ENCODE data around the gene DFFB.

Gene DFFB

DNA sequence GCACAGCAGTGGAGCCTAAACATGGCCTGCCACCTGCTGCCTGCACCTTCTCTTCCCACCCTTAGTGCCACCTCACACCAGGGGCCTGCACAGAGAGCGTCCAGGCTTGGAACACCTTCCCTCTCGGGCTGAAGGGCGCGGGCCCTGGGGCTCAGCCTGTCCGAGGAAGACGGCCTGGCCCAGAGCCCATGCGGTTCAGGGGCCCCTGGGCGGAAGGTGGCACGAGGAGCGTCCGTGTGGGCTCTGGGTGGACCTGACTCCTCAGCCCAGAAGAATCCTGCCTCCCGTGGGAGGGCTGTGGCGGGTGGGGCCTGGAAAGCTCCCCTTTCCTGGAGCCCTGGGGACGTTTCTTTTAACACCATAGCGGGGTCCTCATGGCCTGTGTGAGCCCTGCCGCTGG, 19.4 kb downstream of the DFFB start:
- DNase-seq = no peak

GRCh38 chr1:3879099-3879498, 21.8 kb downstream of the DFFB start:
- DNase-seq = no peak

DNA sequence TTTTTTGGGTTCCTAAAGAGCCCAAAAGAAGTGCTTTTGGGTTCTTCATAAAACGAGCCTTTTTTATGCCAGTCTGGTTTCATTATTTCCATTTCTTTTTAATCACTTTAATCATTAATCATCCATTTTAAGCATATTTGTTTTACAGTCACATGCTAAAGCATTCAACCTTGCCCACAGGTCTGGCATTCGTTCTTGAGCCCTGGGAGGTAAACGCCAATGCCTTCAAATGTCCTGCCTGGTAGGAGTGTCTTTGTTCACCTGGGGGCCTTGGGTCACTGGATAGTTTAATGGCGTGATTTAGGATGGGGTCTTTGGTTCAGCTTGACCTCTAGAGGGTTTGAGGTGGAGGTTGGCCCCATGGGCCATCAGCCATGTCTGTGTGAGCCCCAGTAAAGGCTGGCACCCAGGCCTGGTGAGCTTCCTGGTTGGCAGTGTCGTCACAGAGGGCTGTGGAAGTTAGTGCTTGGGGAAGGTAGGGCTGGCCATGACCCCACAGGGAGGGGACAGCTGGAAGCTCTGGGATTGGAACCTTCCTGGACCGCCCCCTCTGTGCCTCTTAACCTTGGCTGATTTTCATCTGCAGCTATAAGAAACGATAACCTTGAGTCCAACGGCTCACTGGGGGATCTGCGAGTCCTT, 22.6 kb downstream of the DFFB start:
- DNase-seq = no peak

- DNase-seq = no peak
Measured at GRCh38 chr1:3880429-3881192, 23.3 kb downstream of the DFFB start.

DNA sequence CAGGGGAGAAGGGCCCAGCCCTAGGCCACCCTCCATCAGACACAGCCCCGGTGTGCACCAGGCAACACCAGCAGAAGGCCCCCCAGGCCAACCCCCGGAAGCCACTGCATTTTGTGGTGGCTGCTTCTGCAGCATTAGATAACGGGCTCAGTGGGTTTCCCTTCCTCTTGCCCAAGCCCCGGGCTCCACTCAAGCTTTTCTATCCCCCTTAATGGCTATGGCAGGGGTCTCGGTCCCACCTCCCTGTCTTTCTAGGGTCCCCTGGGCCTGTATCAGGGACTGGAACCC, 23.9 kb downstream of the DFFB start:
- DNase-seq = no peak

- no peak for DNase-seq
Measured at GRCh38 chr1:3883194-3883925, 26.1 kb downstream of the DFFB start.

- DNase-seq = no peak
Measured at GRCh38 chr1:3884966-3885365, 27.7 kb downstream of the DFFB start.

- no peak for DNase-seq
Measured at GRCh38 chr1:3885611-3886010, 28.3 kb downstream of the DFFB start.

GRCh38 chr1:3886106-3886670, 28.9 kb downstream of the DFFB start:
- DNase-seq = no peak

- DNase-seq = no peak
Measured at GRCh38 chr1:3886691-3887090, 29.4 kb downstream of the DFFB start.

- DNase-seq = no peak
Measured at GRCh38 chr1:3888301-3888700, 31.0 kb downstream of the DFFB start.

DNA sequence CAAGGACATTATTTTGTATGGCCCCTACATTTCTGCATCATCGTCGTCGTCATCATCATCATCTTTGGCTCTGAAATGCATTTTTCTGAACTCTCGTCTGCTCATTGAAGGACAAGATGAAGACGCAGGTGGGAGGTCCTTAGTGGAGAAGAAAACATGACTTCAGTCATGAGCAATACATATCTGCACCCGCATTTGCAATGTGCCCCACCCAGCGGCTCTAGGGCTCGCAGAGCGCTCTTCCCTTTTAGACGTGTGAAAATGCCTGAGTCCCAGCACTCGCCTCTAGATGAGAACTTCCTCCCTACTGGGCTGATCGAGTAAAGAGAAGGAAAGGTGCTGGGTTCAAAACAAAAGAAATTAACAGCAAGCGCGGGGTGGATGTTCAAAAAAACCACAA, 32.7 kb downstream of the DFFB start:
- DNase-seq = no peak

DNA sequence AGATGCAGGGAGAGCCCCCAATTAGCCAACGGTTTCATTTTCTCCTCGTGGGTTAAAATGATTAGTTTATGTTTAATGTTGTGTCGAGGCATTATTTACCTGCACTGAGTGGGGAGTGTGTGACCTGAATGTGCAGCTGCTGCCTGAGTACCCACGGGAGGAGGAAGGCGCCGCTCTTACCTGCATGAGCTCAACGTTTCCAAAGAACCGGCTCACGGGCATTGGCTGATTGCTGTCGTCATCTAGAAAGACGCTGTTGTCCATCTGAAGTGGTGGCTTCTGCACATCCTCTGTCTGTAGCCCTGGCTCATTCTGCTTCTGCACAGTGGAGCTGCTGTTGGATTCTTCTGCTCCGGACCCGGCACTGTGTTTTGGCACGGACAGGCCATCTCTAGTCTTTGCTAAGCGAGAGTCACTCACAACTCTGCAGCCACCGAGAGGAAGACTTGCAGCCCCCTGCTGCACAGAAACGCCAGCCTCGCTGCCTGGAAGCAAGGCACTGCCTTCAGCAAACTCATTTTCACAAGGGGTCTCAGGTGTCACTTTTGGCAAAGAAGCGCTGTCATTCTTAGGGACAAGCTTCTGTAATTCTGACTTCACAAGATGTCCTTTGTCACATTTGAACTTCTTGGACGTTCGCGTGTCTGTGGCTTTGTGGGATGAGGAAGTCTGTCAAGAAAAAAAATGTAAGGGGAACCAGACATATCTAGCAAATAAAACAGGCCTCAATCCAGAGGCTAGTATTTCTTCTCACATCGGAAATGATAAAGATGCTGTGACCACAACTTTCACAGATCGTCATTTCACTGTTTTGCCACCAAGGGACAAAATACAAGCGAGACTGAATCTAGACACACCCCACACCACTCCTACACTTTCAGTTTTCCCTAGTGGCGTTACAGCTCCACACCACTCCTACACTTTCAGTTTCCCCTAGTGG, 33.4 kb downstream of the DFFB start:
- no peak for DNase-seq

GRCh38 chr1:3891329-3891865, 34.1 kb downstream of the DFFB start:
- DNase-seq = no peak

DNA sequence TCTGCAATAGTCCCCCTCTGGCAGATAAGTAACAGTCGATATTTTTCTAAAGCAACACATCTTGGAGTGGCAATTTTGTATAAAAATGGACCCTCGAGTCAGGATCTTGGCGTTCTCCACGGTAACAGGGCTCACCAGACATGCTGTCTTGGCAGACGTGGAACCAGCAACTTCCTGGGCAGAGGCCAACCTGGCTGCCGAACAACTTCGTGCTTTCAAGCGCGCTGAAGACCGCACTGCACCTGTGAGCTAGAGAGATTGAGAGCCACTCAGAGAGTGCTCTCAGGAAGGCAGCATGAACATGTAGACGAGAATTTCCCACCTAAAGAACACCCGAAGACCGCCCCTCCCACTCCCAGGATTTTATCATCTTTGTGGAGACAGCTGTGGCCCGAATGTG, 35.5 kb downstream of the DFFB start:
- DNase-seq = no peak

GRCh38 chr1:3893190-3893589, 35.9 kb downstream of the DFFB start:
- DNase-seq = no peak

- no peak for DNase-seq
Measured at GRCh38 chr1:3894626-3895278, 37.5 kb downstream of the DFFB start.

GRCh38 chr1:3895279-3895950, 38.1 kb downstream of the DFFB start:
- no peak for DNase-seq

DNA sequence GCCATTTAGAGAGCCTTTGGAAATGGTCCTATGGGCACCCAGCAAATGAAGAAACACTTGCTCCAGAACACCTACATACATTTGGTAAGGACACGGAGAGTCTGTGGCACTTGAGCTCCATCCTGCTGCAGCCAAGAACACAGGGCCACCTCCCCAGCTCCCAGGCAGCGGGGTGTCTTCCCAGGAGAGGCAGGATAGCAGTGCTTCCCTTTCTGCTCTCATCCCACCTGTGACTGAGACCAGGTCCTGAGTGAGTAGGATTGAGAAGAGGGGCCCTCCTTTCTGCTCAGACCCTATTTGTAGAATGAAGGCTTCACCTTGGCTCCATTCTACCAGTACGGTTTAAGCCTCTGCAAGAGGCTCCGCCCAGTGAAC, 38.7 kb downstream of the DFFB start:
- DNase-seq = no peak

DNA sequence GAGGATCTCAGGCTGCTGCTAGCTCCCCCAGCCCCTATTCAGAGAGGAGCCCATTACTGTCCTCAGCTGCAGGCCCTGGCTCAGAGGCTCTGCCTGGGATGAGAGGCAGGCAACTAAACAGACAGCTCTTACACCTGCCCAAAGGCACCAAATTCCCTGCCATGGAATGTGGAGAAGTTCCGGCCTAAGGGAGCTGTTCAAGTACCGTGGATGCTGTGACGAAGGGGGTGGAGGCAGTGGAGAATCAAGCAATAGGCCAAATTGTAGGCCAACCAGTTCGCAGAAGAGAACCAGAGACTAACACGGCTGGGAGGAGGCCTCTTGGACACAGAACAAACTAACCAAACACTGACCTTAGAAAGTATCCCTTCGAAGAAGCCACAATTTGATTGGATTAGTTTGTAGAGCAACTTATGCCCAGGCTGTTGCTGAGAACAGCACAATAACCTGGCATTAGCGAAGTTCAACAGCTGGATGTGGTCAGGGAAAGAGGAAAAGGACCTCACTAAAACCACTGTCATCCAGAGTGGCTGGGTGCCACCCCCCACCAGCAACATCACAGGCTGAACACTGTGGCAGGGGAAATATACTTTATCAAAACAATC, 39.2 kb downstream of the DFFB start:
- no peak for DNase-seq

DNA sequence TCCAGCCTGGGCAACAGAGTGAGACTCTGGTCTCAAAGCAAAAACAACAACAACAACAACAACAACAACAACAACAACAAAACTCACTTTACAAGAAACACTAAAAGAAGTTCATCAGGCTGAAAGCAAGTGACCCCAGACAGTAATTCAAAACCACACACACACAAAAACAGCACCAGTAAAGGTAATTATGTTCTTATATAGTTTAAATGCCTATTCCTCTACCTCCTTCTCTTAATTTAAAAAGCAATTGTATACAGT, 41.1 kb downstream of the DFFB start:
- no peak for DNase-seq
